Mesenchymal stem cell (in vitro differentiated cells and primary cell): ENCODE data around the gene USP50.

Experiments
- DNase-seq: peaks from one replicate; pipeline ENCODE4 v3.0.0-alpha.2; 2013
- H2AFZ ChIP-seq: one replicate; pipeline ENCODE4 v1.6.1; 2013; ENCODE audit warnings: low read depth, mild to moderate bottlenecking, control low read depth, inconsistent platforms, low read length, moderate library complexity
- H2AK5ac ChIP-seq: 2 replicates; pipeline ENCODE4 v1.6.1; 2013; ENCODE audit warnings: low read length, moderate library complexity, mild to moderate bottlenecking, inconsistent platforms; ENCODE audit not compliant: severe bottlenecking
- H2BK120ac ChIP-seq: one replicate; pipeline ENCODE4 v1.6.1; 2013; ENCODE audit warnings: low read depth, mild to moderate bottlenecking, inconsistent platforms, low read length, moderate library complexity
- H2BK12ac ChIP-seq, 2 experiments: one replicate each; pipeline ENCODE4 v1.6.1; 2013; ENCODE audit warnings: inconsistent platforms in 2 of 2, low read length in 2 of 2, mild to moderate bottlenecking in 2 of 2, moderate library complexity in 2 of 2, control low read depth in 1 of 2
- H2BK15ac ChIP-seq: one replicate; pipeline ENCODE4 v1.6.1; 2013; ENCODE audit warnings: mild to moderate bottlenecking, low read depth, inconsistent platforms; ENCODE audit not compliant: poor library complexity, severe bottlenecking
- H2BK5ac ChIP-seq: 2 replicates; pipeline ENCODE4 v1.6.1; 2013; ENCODE audit warnings: low read depth, mild to moderate bottlenecking, low read length, control low read depth, inconsistent platforms; ENCODE audit not compliant: poor library complexity, severe bottlenecking
- H3K14ac ChIP-seq, 2 experiments: one replicate each; pipeline ENCODE4 v1.6.1; 2013; ENCODE audit warnings: inconsistent platforms in 2 of 2, low read length in 2 of 2, control low read depth in 1 of 2, mild to moderate bottlenecking in 1 of 2, moderate library complexity in 1 of 2
- H3K18ac ChIP-seq, 2 experiments: one replicate each; pipeline ENCODE4 v1.6.1; 2013; ENCODE audit warnings: inconsistent platforms in 2 of 2, low read length in 2 of 2, control low read depth in 1 of 2, low read depth in 1 of 2, mild to moderate bottlenecking in 1 of 2
- H3K23ac ChIP-seq, 2 experiments: one replicate each; pipeline ENCODE4 v1.6.1; 2013; ENCODE audit warnings: inconsistent platforms in 2 of 2, low read length in 2 of 2, mild to moderate bottlenecking in 2 of 2, moderate library complexity in 2 of 2, control low read depth in 1 of 2
- H3K27ac ChIP-seq: 2 replicates; pipeline ENCODE4 v1.5.1; 2013; ENCODE audit warnings: mild to moderate bottlenecking, moderate library complexity, low read length, control low read depth, inconsistent platforms; ENCODE audit not compliant: poor library complexity, severe bottlenecking
- H3K27me3 ChIP-seq, 2 experiments: 2 replicates each; pipeline versions ENCODE4 v1.6.1 to v1.7.0; 2013; ENCODE audit warnings: low read length in 2 of 2, mild to moderate bottlenecking in 2 of 2, moderate library complexity in 2 of 2, control low read depth in 1 of 2, inconsistent platforms in 1 of 2; ENCODE audit not compliant: control insufficient read depth in 1 of 2, insufficient read depth in 1 of 2
- H3K36me3 ChIP-seq, 2 experiments: 2 replicates each; pipeline versions ENCODE4 v1.6.1 to v1.7.0; 2013; ENCODE audit warnings: low read length in 2 of 2, control low read depth in 1 of 2, inconsistent platforms in 1 of 2, low read depth in 1 of 2, mild to moderate bottlenecking in 1 of 2; ENCODE audit not compliant: insufficient read depth in 2 of 2, control insufficient read depth in 1 of 2
- H3K4ac ChIP-seq, 2 experiments: one replicate each; pipeline ENCODE4 v1.6.1; 2013; ENCODE audit warnings: inconsistent platforms in 2 of 2, low read length in 2 of 2, mild to moderate bottlenecking in 2 of 2, moderate library complexity in 2 of 2, control low read depth in 1 of 2, low read depth in 1 of 2
- H3K4me1 ChIP-seq: 2 replicates; pipeline ENCODE4 v1.6.1; 2013; ENCODE audit warnings: low read depth, low read length, control low read depth; ENCODE audit not compliant: control insufficient read depth, insufficient read depth
- H3K4me2 ChIP-seq: 2 replicates; pipeline ENCODE4 v1.6.1; 2013; ENCODE audit warnings: low read length, mild to moderate bottlenecking, inconsistent platforms; ENCODE audit not compliant: poor library complexity, severe bottlenecking
- H3K4me3 ChIP-seq, 2 experiments: 2 replicates each; pipeline versions ENCODE4 v1.5.1 to v1.7.0; 2013; ENCODE audit warnings: low read length in 2 of 2, mild to moderate bottlenecking in 2 of 2, control low read depth in 1 of 2, low read depth in 1 of 2; ENCODE audit not compliant: insufficient read depth in 1 of 2
- H3K79me1 ChIP-seq: replicated peaks from 2 replicates; pipeline ENCODE4 v1.6.1; 2013; ENCODE audit warnings: mild to moderate bottlenecking, control low read depth, low read length, inconsistent platforms; ENCODE audit not compliant: poor library complexity, severe bottlenecking
- H3K9ac ChIP-seq: 2 replicates; pipeline ENCODE4 v1.7.0; 2013; ENCODE audit warnings: mild to moderate bottlenecking, low read length, moderate library complexity
- H3K9me3 ChIP-seq: 2 replicates; pipeline ENCODE4 v1.7.0; 2013; ENCODE audit warnings: mild to moderate bottlenecking, low read length; ENCODE audit not compliant: control insufficient read depth
- H4K8ac ChIP-seq: one replicate; pipeline ENCODE4 v1.6.1; 2013; ENCODE audit warnings: inconsistent platforms, mild to moderate bottlenecking, low read length, moderate library complexity
- H4K91ac ChIP-seq: one replicate; pipeline ENCODE4 v1.6.1; 2013; ENCODE audit warnings: mild to moderate bottlenecking, low read length, inconsistent platforms
- small RNA-seq: library from polyadenylated mRNA; stranded (forward); fragments of <200 nt; extraction: miRNeasy Mini kit (QIAGEN cat#:217004); gene quantifications from one replicate; pipeline ENCODE3, GENCODE V24; 2013; ENCODE audit warnings: low read depth

The USP50 gene

GRCh38 chr15:50452927-50453326, 93.5 kb downstream of the USP50 start:
- Histone ChIP-seq H2BK12ac (no peak overlapping the region), H2AFZ (no peak overlapping the region), H3K23ac (no peak overlapping the region), H3K36me3 (peaks cover 15 to 57% of the 10 kb centered on the region in 2 experiments), H4K8ac (no peak overlapping the region), H2AK5ac (no peak overlapping the region), H3K18ac (no peak overlapping the region), H3K27ac (no peak overlapping the region), H3K9me3 (no peaks in the 10 kb centered on the region), H3K4me2 (no peak overlapping the region), H3K4me3 (no peak overlapping the region), H2BK15ac (no peak overlapping the region), H3K4me1 (no peaks in the 10 kb centered on the region), H4K91ac (no peak overlapping the region), H3K4ac (no peak overlapping the region), H3K14ac (no peak overlapping the region), H2BK120ac (no peak overlapping the region), H3K79me1 (peaks cover 15% of the 10 kb centered on the region), H3K27me3 (no peaks in the 10 kb centered on the region), H3K9ac (no peak overlapping the region), H2BK5ac (no peak overlapping the region)
- DNase-seq = peak; percentile 66

Small RNA genes lying within 50 kb of the gene (small RNA-seq; reads per million reads assigned to genes)
- gene RNA5SP395 = 1.7 reads per million
